Astrocyte of the cerebellum (primary cell): Measurements from ENCODE around the gene NPNT.

Source experiments
- DNase-seq: peaks from one replicate; pipeline ENCODE4 v3.0.0-alpha.2; 2011; ENCODE audit warnings: low read depth
- H3K4me3 ChIP-seq: 2 replicates; pipeline ENCODE4 v1.5.1; 2011; ENCODE audit warnings: mild to moderate bottlenecking, low read depth, low read length, moderate library complexity
- in situ Hi-C: cut with HindIII; loops from 2 replicates; pipeline ENCODE4 v1.10.0; 2017; ENCODE audit warnings: low sequenced_read_pairs
- TF ChIP-seq, protein P1 (sequence below): IDR thresholded peaks from 2 replicates; pipeline ENCODE4 v1.5.1; 2012; ENCODE audit warnings: low read length, low read depth, moderate library complexity, mild to moderate bottlenecking; ENCODE audit errors: missing control alignments

The NPNT gene

GRCh38 chr4:105998171-105999063 lies 103.1 kb downstream of the NPNT start:
- no peak for DNase-seq
- TF ChIP-seq, protein P1, sequence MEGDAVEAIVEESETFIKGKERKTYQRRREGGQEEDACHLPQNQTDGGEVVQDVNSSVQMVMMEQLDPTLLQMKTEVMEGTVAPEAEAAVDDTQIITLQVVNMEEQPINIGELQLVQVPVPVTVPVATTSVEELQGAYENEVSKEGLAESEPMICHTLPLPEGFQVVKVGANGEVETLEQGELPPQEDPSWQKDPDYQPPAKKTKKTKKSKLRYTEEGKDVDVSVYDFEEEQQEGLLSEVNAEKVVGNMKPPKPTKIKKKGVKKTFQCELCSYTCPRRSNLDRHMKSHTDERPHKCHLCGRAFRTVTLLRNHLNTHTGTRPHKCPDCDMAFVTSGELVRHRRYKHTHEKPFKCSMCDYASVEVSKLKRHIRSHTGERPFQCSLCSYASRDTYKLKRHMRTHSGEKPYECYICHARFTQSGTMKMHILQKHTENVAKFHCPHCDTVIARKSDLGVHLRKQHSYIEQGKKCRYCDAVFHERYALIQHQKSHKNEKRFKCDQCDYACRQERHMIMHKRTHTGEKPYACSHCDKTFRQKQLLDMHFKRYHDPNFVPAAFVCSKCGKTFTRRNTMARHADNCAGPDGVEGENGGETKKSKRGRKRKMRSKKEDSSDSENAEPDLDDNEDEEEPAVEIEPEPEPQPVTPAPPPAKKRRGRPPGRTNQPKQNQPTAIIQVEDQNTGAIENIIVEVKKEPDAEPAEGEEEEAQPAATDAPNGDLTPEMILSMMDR: no peak
- in situ Hi-C loops: loop anchor here (5.0 kb wide), 1 partner anchor 36 kb away; no protein-coding TSS in a partner anchor
- no peak overlapping the region for H3K4me3 ChIP-seq

- no peak for DNase-seq
- H3K4me3 ChIP-seq: no peak overlapping the region
- TF ChIP-seq, protein P1: no peak
- in situ Hi-C loops: no loop called here
These were observed 107.7 kb downstream of the NPNT start for GRCh38 chr4:106002994-106003393.

GRCh38 chr4:106010761-106011160 lies 115.5 kb downstream of the NPNT start:
- DNase-seq: no peak
- in situ Hi-C loops: no loop called here
- no peak overlapping the region for H3K4me3 ChIP-seq
- TF ChIP-seq, protein P1: no peak

DNA sequence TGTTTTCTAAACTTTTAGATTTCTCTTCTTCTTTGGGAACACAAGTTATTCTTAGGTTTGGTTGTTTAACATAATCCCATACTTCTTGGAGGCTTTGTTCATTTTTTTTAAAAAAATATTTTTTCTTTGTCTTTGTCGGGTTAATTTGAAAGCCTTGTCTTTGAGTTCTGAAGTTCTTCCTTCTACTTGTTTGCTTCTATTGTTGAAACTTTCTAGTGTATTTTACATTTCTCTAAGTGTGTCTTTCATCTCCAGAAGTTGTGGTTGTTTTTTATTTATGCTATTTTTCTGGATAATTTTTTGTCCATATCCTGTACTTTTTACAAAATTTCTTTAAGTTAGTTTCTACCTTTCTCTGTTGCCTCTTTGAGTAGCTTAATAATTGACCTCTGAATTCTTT lies 116.1 kb downstream of the NPNT start:
- no peak for DNase-seq
- TF ChIP-seq, protein P1: no peak
- in situ Hi-C loops: no loop called here

GRCh38 chr4:106017975-106018374 lies 122.7 kb downstream of the NPNT start:
- DNase-seq: no peak
- in situ Hi-C loops: loop anchor here (5.0 kb wide), 1 partner anchor 74 kb away; no protein-coding TSS in a partner anchor
- no peak overlapping the region for H3K4me3 ChIP-seq
- TF ChIP-seq, protein P1: no peak

More for the DNA sequence above, 116.1 kb downstream of the NPNT start:
- no peak overlapping the region for H3K4me3 ChIP-seq

GRCh38 chr4:106019771-106020170 lies 124.5 kb downstream of the NPNT start:
- in situ Hi-C loops: loop anchor here (5.0 kb wide), 1 partner anchor 73 kb away; no protein-coding TSS in a partner anchor
- H3K4me3 ChIP-seq: no peak overlapping the region
- DNase-seq: no peak
- TF ChIP-seq, protein P1: no peak
